C4-2B (cell line): ENCODE measurements around the gene FBRSL1.

Experiments used
- CTCF ChIP-seq: fragments of 450-650 bp; conservative IDR thresholded peaks from 2 replicates; pipeline ENCODE4 v1.5.1; 2017; ENCODE audit warnings: mild to moderate bottlenecking
- ZFX ChIP-seq: fragments of 450-650 bp; IDR thresholded peaks from 2 replicates; pipeline ENCODE4 v1.6.1; 2017

- TF ChIP-seq CTCF (no peak), ZFX (no peak)
These were observed 6.3 kb upstream of the FBRSL1 start for GRCh38 chr12:132483612-132484011.
